GM12872 (cell line): Measurements from ENCODE around the gene QARS1.

ENCODE experiments used
- CTCF ChIP-seq: IDR thresholded peaks from 3 replicates; pipeline ENCODE4 v1.5.1; 2011; ENCODE audit warnings: low read depth, mild to moderate bottlenecking, low read length, moderate library complexity; ENCODE audit not compliant: insufficient read depth

QARS1 gene

GRCh38 chr3:49098910-49099630 lies 5.5 kb downstream of the QARS1 start:
- TF ChIP-seq CTCF, result no peak

GRCh38 chr3:49098429-49098828 lies 6.1 kb downstream of the QARS1 start:
- no peak for TF ChIP-seq CTCF

- peak; percentile 75 for TF ChIP-seq CTCF
Observed at GRCh38 chr3:49093853-49094767, 10.4 kb downstream of the QARS1 start, which contains the start of gene QRICH1. Gene QRICH1, minus strand, starts transcription at chr3:49094071. Its CDS starts 17,054 bp downstream, at chr3:49077017.

- no peak for TF ChIP-seq CTCF
Observed at GRCh38 chr3:49092938-49093852, 11.4 kb downstream of the QARS1 start.

GRCh38 chr3:49081429-49081828 lies 23.1 kb downstream of the QARS1 start:
- no peak for TF ChIP-seq CTCF

GRCh38 chr3:49079270-49079669 lies 25.3 kb downstream of the QARS1 start:
- TF ChIP-seq CTCF, result no peak

- no peak for TF ChIP-seq CTCF
Observed at GRCh38 chr3:49076646-49077045, 27.9 kb downstream of the QARS1 start.
